NCI-H2196 treated with DMSO at 0.1 percent for 48 hours (cell line): Measurements from ENCODE around the gene ZG16.

Source experiments
- DNase-seq: peaks from one replicate; lab custom pipeline; 2025; ENCODE audit not compliant: unreplicated experiment; lab: John Stamatoyannopoulos, UW

ZG16 gene

GRCh38 chr16:29807426-29808218 is 29.6 kb downstream of the ZG16 start:
- peak; percentile 68 for DNase-seq

GRCh38 chr16:29808219-29808900 is 30.3 kb downstream of the ZG16 start:
- DNase-seq, result no peak

- no peak for DNase-seq
Measured at GRCh38 chr16:29809031-29809747, 31.1 kb downstream of the ZG16 start.

- no peak for DNase-seq
Measured at GRCh38 chr16:29809850-29810698, 32.0 kb downstream of the ZG16 start.

- no peak for DNase-seq
Measured at GRCh38 chr16:29810699-29811169, 32.7 kb downstream of the ZG16 start.

- DNase-seq, result peak; percentile 90
Measured at GRCh38 chr16:29811170-29811895, 33.3 kb downstream of the ZG16 start.

GRCh38 chr16:29811896-29812665 is 34.0 kb downstream of the ZG16 start, which contains the start of gene PRRT2:
Gene PRRT2, plus strand, starts transcription at chr16:29812193. Its CDS starts 862 bp downstream, at chr16:29813055.
- DNase-seq, result no peak

GRCh38 chr16:29812754-29813643 is 34.9 kb downstream of the ZG16 start:
- no peak for DNase-seq

GRCh38 chr16:29813644-29814562 is 35.8 kb downstream of the ZG16 start:
- no peak for DNase-seq

- no peak for DNase-seq
Measured at GRCh38 chr16:29814592-29814991, 36.5 kb downstream of the ZG16 start.

- DNase-seq, result no peak
Measured at GRCh38 chr16:29815032-29815721, 37.1 kb downstream of the ZG16 start.

- peak; percentile 99 for DNase-seq
Measured at GRCh38 chr16:29815793-29816693, 38.0 kb downstream of the ZG16 start, which contains the start of gene PAGR1. Gene PAGR1, plus strand, starts transcription at chr16:29816152. Its CDS starts 374 bp downstream, at chr16:29816526.

GRCh38 chr16:29816694-29817441 is 38.8 kb downstream of the ZG16 start:
- peak; percentile 42 for DNase-seq

- no peak for DNase-seq
Measured at GRCh38 chr16:29818082-29818481, 40.0 kb downstream of the ZG16 start.

GRCh38 chr16:29819506-29819905 is 41.5 kb downstream of the ZG16 start:
- no peak for DNase-seq
